ENCODE measurements around the gene PRCD.
A peak's percentile ranks its signal among the peaks of the same experiment; 100 is the strongest.
"Not testable (repeated sequence)": the region's sequence is repeated elsewhere in the genome, so short reads cannot be mapped to it uniquely, and the experiment has no call there.

PRCD gene

DNA sequence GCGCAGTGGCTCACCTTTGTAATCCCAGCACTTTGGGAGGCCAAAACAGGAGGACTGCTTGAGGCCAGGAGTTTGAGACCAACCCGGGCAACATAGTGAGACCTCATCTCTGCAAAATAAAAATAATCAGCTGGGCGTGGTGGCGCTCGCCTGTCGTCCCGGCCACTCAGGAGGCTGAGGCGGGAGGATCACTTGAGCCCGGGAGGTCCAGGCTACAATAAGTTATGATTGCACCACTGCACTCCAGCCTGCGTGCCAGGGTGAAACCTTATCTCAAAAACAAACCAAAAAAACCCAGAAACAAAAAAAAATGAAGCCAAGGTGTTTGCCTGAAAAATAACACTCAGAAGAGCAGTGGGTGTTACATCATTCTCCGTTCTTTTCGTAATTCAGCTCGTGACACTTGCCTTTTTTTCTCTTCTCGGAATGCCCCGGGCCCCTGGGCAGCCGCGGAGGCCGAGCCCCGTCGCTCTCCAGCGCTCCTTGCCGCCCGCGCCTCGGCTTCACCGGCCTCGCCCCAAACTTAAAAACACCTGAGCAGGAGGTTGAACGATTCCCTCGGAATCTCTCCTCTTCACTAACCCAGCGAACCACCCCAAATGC, 17.0 kb downstream of the PRCD start:
- peak; percentile 20 for DNase-seq (ENCODE audit: low read depth)

DNA sequence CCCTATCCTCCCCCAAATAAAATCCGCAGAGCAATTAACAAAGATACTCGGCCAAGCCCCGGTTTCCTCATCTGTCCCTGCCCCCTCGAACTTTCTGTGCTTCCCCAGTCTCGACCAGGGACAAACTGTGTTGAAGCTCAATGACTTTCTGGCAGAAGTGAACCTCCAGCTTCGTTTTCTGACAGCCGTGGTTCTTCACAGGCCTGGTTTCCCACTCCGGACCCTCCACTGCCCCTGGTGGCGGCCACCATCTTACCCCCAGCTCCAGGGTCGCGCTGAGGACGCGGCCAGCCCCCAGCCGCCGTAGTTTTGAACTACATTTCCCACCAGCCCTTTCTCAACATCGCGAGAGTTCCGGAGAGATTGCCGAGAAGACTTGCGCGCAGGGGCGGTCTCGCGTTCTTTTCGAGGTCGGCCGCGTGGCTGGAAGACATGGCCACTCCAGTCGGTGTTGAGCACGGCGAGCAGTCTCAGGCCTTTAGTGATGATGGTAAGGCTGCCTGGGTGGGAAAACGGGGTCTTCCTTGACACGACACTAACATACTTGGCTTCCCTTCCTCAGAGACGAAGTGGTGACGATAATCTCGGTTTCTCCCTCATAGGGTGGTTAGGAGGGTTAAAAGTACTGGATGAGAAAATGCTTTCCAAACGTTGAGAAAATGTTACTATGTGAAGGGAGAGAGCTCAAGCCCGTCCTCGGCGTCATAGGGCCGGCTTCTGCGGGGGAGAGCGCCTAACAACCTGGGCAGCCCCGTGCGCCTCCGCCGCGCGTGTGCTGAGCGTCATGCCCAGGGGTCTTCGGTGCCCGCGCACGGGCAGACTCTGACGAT, 17.7 kb downstream of the PRCD start:
- peak; percentile 92 for DNase-seq (ENCODE audit: low read depth)

DNA sequence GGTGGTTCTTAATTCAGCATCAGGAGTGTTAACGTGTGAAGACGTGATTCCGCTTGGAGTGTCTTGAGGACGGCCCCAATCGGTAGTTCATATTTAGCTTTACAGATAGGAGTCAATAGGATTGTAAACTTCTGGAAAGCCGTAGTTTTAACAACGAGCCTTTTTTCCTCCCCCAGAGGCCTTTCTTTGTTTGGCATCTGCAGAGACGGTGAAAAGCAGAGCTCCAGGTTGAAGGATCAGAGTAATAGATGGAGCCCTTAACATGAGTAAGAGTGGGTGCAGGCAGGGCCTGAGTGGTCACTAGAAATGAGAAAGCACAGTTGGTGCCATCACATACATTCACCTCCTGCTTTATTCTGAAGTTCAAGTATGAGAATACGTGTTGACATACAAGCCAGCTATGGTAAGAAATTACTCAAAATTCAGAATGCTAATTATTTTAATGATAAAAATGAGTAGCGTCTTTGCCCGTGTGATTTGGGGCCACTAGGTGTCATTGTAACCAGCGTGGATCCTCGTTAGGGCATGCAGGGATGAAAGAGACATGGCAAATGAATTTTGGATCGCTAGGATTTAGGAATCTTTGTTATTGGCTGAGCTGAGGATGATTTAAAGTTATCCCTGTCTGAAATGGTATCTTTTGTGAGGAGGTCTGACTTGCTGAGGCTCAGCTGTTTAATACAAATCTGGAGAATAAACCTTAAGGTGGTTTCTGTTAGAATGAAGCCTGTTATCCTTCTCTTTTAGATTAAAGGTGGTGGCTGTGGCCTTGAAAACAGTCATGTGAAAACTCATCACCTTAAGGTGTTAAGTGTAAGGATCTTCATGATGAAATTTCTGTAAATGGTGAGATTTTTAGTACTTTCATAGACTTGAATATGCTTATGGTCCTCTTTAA, 18.6 kb downstream of the PRCD start:
- no peak for DNase-seq (ENCODE audit: low read depth)

DNA sequence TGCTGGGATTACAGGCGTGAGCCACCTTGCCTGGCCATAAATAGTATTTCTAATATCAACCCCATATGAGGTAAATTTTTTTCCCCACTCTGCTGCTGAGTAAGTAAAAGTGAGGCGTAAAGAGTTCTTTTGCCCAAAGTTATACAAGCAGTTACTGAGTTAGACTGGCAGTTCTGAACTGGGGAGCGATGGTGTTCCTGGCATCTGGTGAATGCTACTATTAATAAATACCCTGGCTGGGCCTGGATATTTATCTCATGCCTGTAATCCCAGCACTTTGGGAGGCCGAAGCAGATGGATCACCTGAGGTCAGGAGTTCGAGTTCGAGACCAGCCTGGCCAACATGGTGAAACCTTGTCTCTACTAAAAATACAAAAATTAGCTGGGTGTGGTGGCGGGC, 19.6 kb downstream of the PRCD start:
- DNase-seq (ENCODE audit: low read depth), result not testable (repeated sequence)

DNA sequence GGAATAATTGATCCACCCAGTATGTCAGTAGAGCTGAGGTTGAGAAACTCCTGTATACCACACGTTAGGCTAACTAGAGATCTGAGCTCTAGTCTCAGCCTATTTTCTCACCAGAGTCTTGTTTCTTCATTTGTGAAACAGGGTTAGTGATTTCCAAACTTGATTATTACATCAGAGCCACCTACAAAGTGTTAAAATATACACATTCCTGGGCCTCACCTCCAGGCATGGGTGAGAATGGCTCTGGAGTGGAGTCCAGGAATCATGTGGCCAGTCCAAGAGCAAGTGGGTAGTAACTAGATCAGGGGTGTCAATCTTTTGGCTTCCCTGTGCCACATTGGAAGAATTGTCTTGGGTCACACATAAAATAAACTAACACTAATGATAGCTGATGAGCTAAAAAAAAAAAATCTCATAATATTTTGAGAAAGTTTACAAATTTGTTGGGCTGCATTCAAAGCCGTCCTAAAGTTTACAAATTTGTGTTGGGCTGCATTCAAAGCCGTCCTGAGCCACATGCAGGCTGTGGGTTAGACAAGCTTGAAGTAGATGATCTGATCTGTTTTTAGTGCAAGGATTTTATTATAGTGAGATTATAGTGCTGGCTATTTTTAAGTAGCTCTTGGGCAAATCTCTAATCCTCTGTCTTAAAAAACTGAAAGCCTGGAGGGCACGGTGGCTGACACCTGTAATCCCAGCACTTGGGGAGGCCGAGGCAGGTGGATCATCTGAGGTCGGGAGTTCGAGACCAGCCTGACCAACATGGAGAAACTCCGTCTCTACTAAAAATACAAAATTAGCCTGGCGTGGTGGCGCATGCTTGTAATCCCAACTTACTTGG, 20.4 kb downstream of the PRCD start:
- no peak for DNase-seq (ENCODE audit: low read depth)

DNA sequence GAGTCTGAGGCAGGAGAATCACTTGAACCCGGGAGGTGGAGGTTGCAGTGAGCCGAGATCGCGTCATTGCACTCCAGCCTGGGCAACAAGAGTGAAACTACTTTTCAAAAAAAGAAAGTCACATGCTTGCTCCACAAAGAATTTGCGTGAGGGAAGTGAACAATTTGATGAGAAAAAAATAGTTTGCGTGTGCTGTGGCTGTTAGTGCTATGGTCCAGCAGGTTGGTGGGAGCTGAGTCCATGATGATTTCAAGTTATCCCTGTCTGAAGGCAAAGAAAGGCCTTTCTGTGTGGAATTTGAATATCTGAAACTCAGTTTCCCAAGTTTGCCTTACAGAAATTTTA, 21.0 kb downstream of the PRCD start:
- no peak for DNase-seq (ENCODE audit: low read depth)

DNA sequence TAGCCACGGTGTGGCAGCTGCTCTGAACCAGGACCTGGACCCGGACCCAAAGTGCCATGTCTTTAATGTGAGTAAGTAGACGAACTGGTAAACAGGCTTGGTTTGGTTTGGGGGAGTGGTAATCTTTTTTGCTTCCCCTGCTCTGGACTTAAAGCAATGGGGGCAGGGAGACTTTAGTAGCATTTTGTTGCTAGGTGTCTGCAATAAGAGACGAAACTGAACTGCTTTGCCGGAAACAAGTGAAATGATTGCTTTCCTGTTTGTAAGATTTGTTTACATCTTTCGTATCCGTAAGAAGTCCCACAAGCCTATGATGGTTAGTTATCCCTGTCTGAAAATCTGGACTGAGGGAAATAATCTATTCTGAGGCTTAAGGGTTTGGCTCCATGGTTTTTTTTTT, 21.5 kb downstream of the PRCD start:
- no peak for DNase-seq (ENCODE audit: low read depth)

DNA sequence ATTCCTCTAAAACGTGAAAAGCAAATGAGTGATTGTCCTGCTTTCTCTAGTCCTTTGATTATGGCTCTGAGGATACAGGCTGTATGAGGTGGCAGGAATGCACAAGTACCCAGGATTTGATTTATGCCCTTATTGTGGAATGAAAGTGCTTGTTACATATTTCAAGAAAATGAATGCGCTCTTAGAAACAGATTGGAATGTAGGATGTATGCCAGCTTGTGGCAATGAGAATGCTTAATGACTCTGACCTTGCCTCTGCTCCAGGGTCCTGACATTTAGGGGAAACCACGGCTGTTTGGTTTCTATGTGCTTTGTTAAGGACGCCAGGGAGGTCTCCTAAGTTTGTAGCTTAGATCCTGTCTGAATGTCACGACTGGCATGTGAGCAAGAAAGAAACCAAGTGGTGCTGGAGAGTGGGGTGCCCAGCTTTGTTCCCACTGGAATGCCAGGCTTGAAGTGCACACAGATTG, 22.0 kb downstream of the PRCD start:
- DNase-seq (ENCODE audit: low read depth), result no peak

DNA sequence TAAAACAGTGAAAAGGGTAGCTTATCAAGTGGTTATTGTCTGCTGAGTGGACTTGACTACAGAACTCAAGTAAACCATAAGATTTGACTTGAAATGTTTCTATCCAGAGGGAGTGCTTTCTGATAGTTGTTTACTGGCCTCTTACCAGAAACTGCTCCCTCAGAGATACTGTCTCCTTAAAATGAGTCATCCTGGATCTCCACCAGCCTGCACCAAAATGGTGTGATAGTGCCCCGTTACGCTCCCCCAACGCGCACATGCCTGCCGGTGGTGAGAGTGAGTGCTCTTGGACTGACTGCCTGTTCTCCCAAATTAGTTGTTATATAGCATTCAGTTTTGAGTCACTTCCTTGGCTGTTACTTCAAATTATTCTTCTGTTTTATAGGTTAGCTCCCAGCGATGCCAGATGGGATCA, 22.9 kb downstream of the PRCD start:
- DNase-seq (ENCODE audit: low read depth), result no peak

DNA sequence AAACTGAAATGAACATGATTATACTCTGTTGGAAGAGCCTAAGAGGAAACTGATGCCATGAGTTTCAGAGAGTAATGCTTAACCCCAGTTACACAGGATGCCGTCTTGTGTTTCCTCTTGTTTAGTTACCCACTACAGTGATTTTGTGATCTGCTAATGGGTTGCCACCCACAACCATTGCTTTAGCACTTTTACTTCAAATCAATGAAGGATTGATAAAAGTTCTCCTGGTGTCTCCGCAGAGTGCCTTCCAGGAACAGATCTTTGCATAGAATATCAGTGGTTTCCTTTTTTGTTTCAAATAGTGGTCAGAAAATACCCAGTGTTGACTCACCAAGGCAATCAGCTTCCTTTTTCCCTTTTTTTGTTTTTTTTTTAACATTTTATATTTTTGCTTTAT, 23.5 kb downstream of the PRCD start:
- not testable (repeated sequence) for DNase-seq (ENCODE audit: low read depth)

DNA sequence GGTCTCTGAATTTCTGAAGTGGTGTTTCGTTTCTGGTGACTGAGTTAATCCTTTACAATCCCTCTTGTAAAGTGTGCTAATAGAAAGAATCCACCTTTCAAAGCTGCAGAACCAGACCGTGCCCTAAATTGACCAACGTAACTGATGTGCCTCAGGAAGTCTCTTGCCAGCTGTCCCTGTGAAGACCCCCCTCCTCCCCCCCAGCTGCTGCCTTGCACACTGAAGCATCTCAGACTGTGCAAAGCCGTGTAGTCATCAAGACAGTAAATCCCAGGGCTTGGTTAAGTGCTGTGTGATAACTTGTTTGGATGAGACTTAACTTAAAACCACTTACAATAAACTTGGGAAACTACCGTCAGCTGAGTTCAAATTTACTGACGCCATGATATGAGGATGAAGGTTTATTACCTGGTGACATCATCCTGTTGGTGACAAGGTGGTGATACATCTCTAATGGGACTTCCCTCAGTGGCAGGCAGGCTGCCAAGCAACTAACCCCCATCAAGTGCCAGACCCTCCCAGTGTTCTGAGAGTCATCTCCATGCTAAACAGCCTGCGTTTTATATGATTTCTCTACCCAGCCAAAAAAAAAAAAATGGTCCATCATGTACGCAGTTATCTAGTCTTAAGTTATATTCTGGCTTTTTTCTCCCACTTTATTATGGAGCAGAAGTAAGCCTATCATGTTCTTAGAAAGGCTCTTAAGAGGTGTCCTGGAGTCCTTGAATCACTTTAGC, 25.3 kb downstream of the PRCD start:
- DNase-seq (ENCODE audit: low read depth), result not testable (repeated sequence)

DNA sequence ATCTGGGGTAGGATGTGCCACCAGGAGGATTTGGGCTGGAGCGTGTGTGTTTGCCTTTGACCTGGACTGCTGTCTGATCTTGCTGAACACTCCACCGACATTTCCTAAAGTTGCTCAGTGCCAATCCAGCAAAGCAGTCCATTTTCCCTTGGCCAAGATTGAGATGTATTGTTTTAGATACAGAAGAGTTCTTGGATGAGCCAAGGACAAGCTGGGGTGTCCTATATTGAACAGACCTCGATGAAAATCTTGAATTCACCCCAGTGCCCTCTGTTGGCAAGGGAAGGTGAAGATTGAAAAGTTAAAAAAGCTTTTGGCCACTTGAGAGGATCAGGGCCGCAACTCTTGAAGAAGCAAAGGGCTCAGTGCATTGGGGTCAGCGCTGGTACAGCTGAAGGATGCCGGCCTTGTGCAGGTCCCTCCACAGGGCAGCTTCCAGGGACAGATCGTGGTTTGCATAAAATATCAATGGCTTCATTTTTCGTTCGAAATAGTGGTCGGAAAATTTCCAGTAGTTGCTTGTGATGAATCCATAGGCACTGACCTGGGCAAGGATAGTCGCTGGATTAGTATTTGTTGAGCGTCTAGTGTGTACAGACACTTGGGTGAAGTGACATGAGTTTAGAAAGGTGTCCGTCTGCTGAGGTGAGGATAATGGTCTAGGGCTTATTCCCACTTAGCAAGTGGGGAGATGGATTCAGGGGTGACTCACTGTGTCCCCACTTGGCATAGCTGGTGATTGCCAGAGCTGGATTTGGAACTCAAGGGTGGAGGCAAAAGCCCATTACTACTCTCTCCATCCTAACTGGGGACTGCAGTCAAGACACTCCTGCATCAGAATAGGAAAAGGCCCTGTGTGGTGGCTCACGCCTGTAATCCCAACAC, 26.1 kb downstream of the PRCD start:
- DNase-seq (ENCODE audit: low read depth), result no peak

DNA sequence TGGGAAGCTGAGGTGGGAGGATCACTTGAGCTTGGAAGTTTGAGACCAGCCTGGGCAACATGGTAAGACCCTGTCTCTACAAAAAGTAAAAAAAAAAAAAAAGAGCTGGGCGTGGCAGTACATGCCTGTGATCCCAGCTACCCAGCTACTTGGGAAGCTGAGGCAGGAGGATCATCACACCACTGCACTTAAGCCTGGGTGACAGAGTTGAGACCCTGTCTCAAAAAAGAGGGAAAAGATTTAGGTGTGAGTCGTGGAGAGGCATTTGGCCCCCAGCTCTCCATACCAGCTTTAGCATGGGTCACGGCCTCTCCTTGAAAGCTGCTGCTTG, 26.7 kb downstream of the PRCD start:
- no peak for DNase-seq (ENCODE audit: low read depth)

DNA sequence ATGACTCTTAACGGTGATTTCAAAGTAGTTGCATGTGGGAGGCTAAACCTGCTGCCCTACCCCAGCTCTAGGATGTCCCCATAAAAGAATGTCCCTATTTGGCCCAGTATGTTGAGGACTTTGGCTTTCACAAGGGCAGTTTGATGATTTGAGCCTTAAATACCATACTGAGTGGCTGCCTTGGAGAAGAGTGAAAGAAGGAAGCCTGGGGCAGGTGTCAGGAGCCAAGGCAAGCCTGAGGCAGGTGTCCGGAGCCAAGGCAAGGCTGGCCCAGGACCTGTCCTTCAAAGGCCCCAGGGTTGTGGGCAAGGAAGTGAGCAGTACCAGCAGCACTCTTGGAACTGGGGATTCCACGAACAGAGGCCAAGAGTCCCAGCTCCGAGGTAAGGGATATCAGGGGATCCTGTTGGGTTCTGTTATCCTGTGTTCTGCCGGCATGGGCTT, 27.2 kb downstream of the PRCD start:
- DNase-seq (ENCODE audit: low read depth), result no peak

DNA sequence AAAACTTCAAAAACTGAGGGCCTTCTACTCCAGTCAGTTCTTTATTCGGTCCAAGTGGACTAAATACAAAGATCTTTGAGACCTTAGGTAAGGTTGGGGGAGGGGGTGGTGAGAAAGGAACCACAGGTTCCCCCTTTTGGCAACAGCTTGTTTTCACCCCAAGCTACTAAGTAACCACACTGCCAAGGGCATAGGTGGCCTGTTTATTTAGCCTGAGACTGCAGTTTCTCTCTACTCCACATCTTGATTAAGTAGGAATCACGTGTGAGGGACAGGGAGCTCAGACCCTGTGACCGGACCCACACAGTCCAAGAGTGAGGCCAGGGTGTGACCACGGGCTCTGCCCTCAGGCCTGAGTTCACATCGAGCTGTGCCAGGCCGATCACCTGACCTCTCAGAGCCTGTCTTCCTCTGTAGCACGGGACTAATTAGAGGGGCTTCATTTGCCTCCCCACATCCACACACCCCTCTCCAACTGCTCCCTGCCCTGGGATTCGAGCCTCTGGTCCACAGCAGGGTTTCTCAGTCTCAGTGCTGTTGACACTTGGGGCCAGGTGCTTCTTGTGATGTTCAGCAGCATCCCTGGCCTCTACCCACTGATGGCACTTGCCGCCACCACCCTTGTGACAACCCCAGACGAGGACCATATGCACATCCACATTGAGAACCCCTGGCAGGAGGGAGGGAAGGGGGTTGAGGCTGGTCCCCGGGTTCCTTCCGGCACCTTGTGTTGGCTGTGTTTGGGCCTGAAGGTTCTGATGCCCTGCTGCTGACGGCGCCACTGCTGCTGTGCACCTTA, 28.0 kb downstream of the PRCD start:
- DNase-seq (ENCODE audit: low read depth), result no peak

DNA sequence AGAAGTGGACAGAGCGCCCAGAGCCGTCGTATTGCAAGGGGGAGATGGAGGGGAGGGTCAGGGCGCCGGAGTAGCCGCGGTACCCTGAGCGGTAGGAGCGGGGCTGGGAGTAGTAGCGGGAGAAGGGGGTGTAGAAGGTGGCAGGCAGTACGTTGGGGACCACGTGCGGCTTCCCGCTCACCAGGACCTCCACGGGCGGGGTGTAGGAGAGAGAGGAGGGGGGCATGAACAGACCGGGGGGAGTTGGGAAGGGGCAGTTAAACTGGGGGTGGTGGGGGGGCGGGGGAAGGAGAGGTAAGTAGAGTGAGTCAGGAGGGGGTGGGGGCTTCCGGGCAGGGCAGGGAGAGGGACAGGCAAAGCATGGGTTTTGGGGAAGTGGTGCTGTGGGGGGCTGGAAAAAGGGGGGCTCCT, 29.0 kb downstream of the PRCD start:
- DNase-seq (ENCODE audit: low read depth), result no peak

DNA sequence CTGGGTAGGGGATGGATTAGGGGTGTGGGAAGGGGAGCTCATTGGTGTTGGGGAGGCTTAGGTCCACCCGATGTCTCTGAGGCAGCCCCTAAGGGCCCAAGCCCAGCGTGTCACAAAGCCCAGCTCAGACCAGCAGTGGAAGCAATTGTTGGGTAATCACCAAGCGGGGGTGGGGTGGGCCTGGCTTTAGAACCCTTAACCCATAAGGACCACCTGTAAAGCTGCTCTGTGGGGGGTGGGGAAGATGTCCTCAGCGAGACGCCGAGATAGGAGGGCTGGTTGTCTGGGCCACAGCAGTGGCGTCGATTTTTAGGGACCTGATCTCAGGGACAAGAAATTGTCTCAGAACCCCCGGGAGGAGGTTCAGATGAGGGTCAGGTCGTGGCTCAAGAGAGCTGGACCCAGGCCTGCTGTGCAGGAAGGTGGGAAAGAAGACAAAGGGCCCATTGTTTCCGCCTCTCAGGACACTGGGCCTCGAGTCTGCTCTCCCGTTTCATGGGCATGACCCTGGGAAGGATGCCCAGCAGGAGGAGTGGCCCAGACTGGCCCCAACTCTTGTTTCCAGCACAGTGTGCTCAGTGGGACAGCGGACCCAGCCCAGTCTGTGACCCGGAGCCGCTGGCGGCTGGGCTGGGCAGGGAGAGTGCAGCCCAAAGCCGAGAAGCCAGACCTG, 29.9 kb downstream of the PRCD start:
- DNase-seq (ENCODE audit: low read depth), result no peak

DNA sequence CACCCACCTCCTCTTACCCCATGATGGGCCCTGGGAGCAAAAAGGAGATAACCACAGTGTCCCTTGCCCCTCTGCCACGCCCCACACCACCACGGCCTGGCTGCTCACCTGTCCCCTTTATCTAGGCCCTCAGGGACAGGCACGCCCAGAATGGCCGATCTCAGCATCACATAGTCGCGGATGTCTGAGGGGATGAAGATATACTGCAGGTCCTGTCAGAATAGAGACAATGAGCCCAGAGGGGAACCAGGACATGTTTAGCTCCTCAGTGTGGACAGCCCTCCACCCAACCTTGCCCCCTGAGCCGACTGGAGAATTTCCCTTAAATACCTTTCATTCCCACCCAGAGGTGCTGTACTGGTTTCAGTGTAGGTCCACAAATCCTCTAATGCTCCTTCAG, 30.6 kb downstream of the PRCD start:
- no peak for DNase-seq (ENCODE audit: low read depth)

Data from activated T-cell treated with anti-CD3 and anti-CD28 coated beads for 24 hours (primary cell).